Stimulated activated CD4-positive, alpha-beta T cell treated with anti-CD3 and anti-CD28 coated beads, Interleukin-15, amount 100 ng/mL, for 48 hours (primary cell): ENCODE results near the gene C1orf53.
A peak's percentile ranks its signal among the peaks of the same experiment; 100 is the strongest.
"Not testable (repeated sequence)": the region's sequence is repeated elsewhere in the genome, so short reads cannot be mapped to it uniquely, and the experiment has no call there.

Experiments
- DNase-seq, 2 donors: peaks; one replicate each; pipeline ENCODE4 v3.0.0-alpha.2; 2020; ENCODE audit warnings: low read depth in 2 of 2

The C1orf53 gene

GRCh38 chr1:197920414-197921117 lies 18.1 kb downstream of the C1orf53 start:
- DNase-seq = no peak

GRCh38 chr1:197921235-197922069 lies 19.0 kb downstream of the C1orf53 start:
- DNase-seq = no peak

- no peak for DNase-seq
Measured at GRCh38 chr1:197922070-197922390, 19.6 kb downstream of the C1orf53 start.

GRCh38 chr1:197923038-197923437 lies 20.6 kb downstream of the C1orf53 start:
- no peak for DNase-seq

- no peak for DNase-seq
Measured at GRCh38 chr1:197924516-197925123, 22.2 kb downstream of the C1orf53 start.

- DNase-seq = no peak
Measured at GRCh38 chr1:197927908-197928665, 25.7 kb downstream of the C1orf53 start.

- no peak for DNase-seq
Measured at GRCh38 chr1:197928849-197929336, 26.5 kb downstream of the C1orf53 start.

- no peak for DNase-seq
Measured at GRCh38 chr1:197933016-197933415, 30.6 kb downstream of the C1orf53 start.

GRCh38 chr1:197933647-197934046 lies 31.2 kb downstream of the C1orf53 start:
- no peak for DNase-seq

- DNase-seq = no peak
Measured at GRCh38 chr1:197937381-197937780, 35.0 kb downstream of the C1orf53 start.

GRCh38 chr1:197937892-197938291 lies 35.5 kb downstream of the C1orf53 start:
- DNase-seq = no peak

- not testable (repeated sequence) for DNase-seq
Measured at GRCh38 chr1:197939159-197939980, 36.9 kb downstream of the C1orf53 start.

GRCh38 chr1:197942042-197942441 lies 39.6 kb downstream of the C1orf53 start:
- DNase-seq = no peak

GRCh38 chr1:197944485-197944884 lies 42.1 kb downstream of the C1orf53 start:
- no peak for DNase-seq

- DNase-seq = peak in 1 of 2 donors; percentile 9
Measured at GRCh38 chr1:197948926-197949899, 46.8 kb downstream of the C1orf53 start.

GRCh38 chr1:197951089-197951488 lies 48.7 kb downstream of the C1orf53 start:
- no peak for DNase-seq

- DNase-seq = no peak
Measured at GRCh38 chr1:197951617-197952175, 49.3 kb downstream of the C1orf53 start.

GRCh38 chr1:197953472-197953871 lies 51.0 kb downstream of the C1orf53 start:
- DNase-seq = not testable (repeated sequence)

- DNase-seq = no peak
Measured at GRCh38 chr1:197954718-197955418, 52.4 kb downstream of the C1orf53 start.
